PC-3 (cell line): Measurements from ENCODE around the gene VEZT. TPM values are rescaled to one million over a fixed set of nuclear protein-coding genes. Genes with fewer than 3 reads are reported as not detected.

Source experiments
- ATAC-seq: fragments of 200-7000 bp; cut with Tn5 transposase; 2 replicates; pipeline ENCODE4 v1.9.1; 2020; ENCODE audit warnings: mild to moderate bottlenecking, moderate library complexity
- BruUV-seq: library from RNA; stranded (reverse); fragments of 400-500 nt; replicated peaks from 2 replicates; lab custom pipeline; 2021; lab: Mats Ljungman, UMichigan
- CTCF ChIA-PET: fragments of 300-600 bp; sonication (Branson Sonifier 250); formaldehyde crosslinking; loops from one replicate; lab custom pipeline; 2022; ENCODE audit warnings: antibody characterized with exemption; lab: Charles Lee
- POLR2A ChIA-PET: fragments of 300-600 bp; sonication (Branson Sonifier 250); formaldehyde crosslinking; loops from one replicate; lab custom pipeline; 2022; ENCODE audit warnings: antibody characterized with exemption; ENCODE audit not compliant: unreplicated experiment; lab: Charles Lee
- DNase-seq: peaks from one replicate; pipeline ENCODE4 v3.0.0-alpha.2; 2015
- H2AFZ ChIP-seq: fragments of 300-600 bp; sonication (generic); 2 replicates; pipeline ENCODE4 v1.6.0; 2016; ENCODE audit warnings: antibody characterized with exemption, low read length
- H3F3A ChIP-seq: fragments of 300-600 bp; sonication (generic); one replicate; pipeline ENCODE4 v1.6.0; 2017; ENCODE audit warnings: antibody characterized with exemption, low read length, control low read depth, mild to moderate bottlenecking; ENCODE audit not compliant: unreplicated experiment
- H3K27ac ChIP-seq: fragments of 300-600 bp; sonication (generic); 2 replicates; pipeline ENCODE4 v1.5.1; 2016; ENCODE audit warnings: mild to moderate bottlenecking, low read length
- H3K27me3 ChIP-seq: fragments of 300-600 bp; sonication (generic); 2 replicates; pipeline ENCODE4 v1.6.1; 2016; ENCODE audit warnings: low read length, mixed read lengths
- H3K36me3 ChIP-seq: fragments of 300-600 bp; sonication (generic); 2 replicates; pipeline ENCODE4 v1.6.1; 2016; ENCODE audit warnings: low read depth, mixed run types, low read length, mixed read lengths
- H3K4me1 ChIP-seq: fragments of 300-600 bp; sonication (generic); 2 replicates; pipeline ENCODE4 v1.5.1; 2016; ENCODE audit warnings: low read length; ENCODE audit not compliant: insufficient read depth
- H3K4me2 ChIP-seq: fragments of 300-600 bp; sonication (generic); 2 replicates; pipeline ENCODE4 v1.6.0; 2016; ENCODE audit warnings: low read length
- H3K4me3 ChIP-seq: fragments of 300-600 bp; sonication (generic); 2 replicates; pipeline ENCODE4 v1.5.1; 2016; ENCODE audit warnings: mild to moderate bottlenecking, low read length, mixed read lengths
- H3K79me2 ChIP-seq: fragments of 300-600 bp; sonication (generic); 2 replicates; pipeline ENCODE4 v1.6.1; 2017; ENCODE audit warnings: low read length, mixed read lengths
- H3K9ac ChIP-seq: fragments of 300-600 bp; sonication (generic); 2 replicates; pipeline ENCODE4 v1.6.0; 2016; ENCODE audit warnings: mild to moderate bottlenecking, low read length
- H3K9me2 ChIP-seq: fragments of 300-600 bp; sonication (generic); replicated peaks from 2 replicates; pipeline ENCODE4 v1.6.1; 2016; ENCODE audit warnings: mixed run types, low read length, mixed read lengths
- H3K9me3 ChIP-seq: fragments of 300-600 bp; sonication (generic); 2 replicates; pipeline ENCODE4 v1.6.1; 2016; ENCODE audit warnings: low read length, mixed read lengths
- H4K20me1 ChIP-seq: fragments of 300-600 bp; sonication (generic); 2 replicates; pipeline ENCODE4 v1.6.1; 2016; ENCODE audit warnings: low read length, mixed read lengths
- EZH2 ChIP-seq: fragments of 300-600 bp; sonication (generic); IDR thresholded peaks from one replicate; pipeline ENCODE4 v1.6.1; 2017; ENCODE audit warnings: antibody characterized with exemption, mild to moderate bottlenecking, low read length; ENCODE audit not compliant: unreplicated experiment
- EZH2phosphoT487 ChIP-seq: fragments of 300-600 bp; sonication (generic); IDR thresholded peaks from 2 replicates; pipeline ENCODE4 v1.6.1; 2018; ENCODE audit warnings: mild to moderate bottlenecking, antibody characterized with exemption, low read length, borderline replicate concordance
- intact Hi-C: fragments of 100-400 bp; cut with micrococcal nuclease; formaldehyde crosslinking; loops from 2 replicates; pipeline ENCODE4 v1.9.0; 2023
- total RNA-seq: library from RNA; depleted of rRNA; stranded (reverse); fragments of >200 nt; gene quantifications from 2 replicates; pipeline ENCODE4 v1.2.3, GENCODE V29; 2014
- TF ChIP-seq, protein P1 (sequence below): fragments of 300-600 bp; sonication (generic); conservative IDR thresholded peaks from 2 replicates; pipeline ENCODE4 v1.5.1; 2017; ENCODE audit warnings: antibody characterized with exemption, low read depth, mild to moderate bottlenecking, low read length

Gene VEZT
- total RNA-seq, 1 experiment from 2014 or later, result 83.6 TPM

DNA sequence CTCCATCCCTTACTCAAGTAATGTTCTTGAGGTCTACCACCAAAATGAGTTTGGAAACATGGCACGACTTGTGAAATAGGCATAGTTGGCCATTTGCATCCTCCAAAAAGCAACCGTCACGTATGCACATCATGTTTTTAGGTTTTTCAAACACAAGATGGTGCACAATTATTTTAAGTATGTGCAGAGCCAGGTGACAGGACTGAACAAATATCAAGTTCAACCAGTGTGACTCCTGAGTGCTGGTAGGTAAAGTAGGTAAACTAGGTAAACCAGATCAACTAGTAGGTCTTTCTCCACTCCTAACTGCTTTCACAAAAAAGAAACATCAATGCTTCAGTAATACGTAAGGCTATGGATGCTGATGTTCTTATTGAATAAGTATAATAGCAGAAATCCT, 39.5 kb upstream of the VEZT start:
- peak; percentile 61 for DNase-seq
- H3F3A ChIP-seq, result no peaks in the 10 kb centered on the region
- POLR2A ChIA-PET, result no interaction called here
- H3K79me2 ChIP-seq, result peaks cover 5% of the 10 kb centered on the region; the same call in 1 of the 2 replicates
- ATAC-seq, result no peak
- no peak overlapping the region for H3K4me2 ChIP-seq
- TF ChIP-seq, protein P1, sequence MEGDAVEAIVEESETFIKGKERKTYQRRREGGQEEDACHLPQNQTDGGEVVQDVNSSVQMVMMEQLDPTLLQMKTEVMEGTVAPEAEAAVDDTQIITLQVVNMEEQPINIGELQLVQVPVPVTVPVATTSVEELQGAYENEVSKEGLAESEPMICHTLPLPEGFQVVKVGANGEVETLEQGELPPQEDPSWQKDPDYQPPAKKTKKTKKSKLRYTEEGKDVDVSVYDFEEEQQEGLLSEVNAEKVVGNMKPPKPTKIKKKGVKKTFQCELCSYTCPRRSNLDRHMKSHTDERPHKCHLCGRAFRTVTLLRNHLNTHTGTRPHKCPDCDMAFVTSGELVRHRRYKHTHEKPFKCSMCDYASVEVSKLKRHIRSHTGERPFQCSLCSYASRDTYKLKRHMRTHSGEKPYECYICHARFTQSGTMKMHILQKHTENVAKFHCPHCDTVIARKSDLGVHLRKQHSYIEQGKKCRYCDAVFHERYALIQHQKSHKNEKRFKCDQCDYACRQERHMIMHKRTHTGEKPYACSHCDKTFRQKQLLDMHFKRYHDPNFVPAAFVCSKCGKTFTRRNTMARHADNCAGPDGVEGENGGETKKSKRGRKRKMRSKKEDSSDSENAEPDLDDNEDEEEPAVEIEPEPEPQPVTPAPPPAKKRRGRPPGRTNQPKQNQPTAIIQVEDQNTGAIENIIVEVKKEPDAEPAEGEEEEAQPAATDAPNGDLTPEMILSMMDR, result peak; percentile 28; the same call in 1 of the 2 replicates
- TF ChIP-seq EZH2phosphoT487, result no peak
- TF ChIP-seq EZH2, result no peak
- H3K36me3 ChIP-seq, result no peaks in the 10 kb centered on the region
- H3K27ac ChIP-seq, result no peak overlapping the region
- peaks cover 20% of the 10 kb centered on the region for H3K4me1 ChIP-seq
- CTCF ChIA-PET, result no interaction called here
- H3K4me3 ChIP-seq, result no peak overlapping the region
- no peaks in the 10 kb centered on the region for H3K9me3 ChIP-seq
- no peak overlapping the region for H3K9ac ChIP-seq
- H4K20me1 ChIP-seq, result no peaks in the 10 kb centered on the region
- no peaks in the 10 kb centered on the region for H3K27me3 ChIP-seq
- H2AFZ ChIP-seq, result no peak overlapping the region
- H3K9me2 ChIP-seq, result no peaks in the 10 kb centered on the region
- intact Hi-C loops, result no loop called here
- no TSS peak for BruUV-seq

DNA sequence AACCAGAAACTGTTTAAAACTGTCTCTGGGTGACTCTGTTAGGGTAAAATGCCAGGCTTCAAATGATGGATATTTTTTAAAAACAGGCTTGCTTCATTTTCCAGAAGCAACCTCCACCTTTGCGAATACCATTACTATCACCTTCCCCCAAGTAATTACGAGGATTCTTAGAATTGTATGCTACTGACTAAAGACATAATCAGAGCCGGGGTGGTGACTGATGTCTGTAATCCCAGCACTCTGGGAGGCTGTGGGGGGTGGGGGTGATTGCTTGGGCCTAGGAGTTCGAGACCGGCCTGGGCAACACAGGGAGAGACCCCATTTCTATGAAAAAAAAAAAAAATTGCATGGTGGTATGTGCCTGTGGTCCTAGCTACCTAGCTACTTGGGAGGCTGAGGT, 38.6 kb upstream of the VEZT start:
- H3F3A ChIP-seq, result no peaks in the 10 kb centered on the region
- peak overlapping the region; percentile 29; the same call in 1 of the 2 replicates for H3K4me2 ChIP-seq
- H3K9me2 ChIP-seq, result no peaks in the 10 kb centered on the region
- no peaks in the 10 kb centered on the region for H3K27me3 ChIP-seq
- TF ChIP-seq, protein P1, result no peak
- TF ChIP-seq EZH2 (no peak), EZH2phosphoT487 (no peak)
- no peak overlapping the region for H3K4me3 ChIP-seq
- H3K9me3 ChIP-seq, result no peaks in the 10 kb centered on the region
- H3K27ac ChIP-seq, result no peak overlapping the region
- ChIA-PET CTCF (no interaction called here), POLR2A (no interaction called here)
- no TSS peak for BruUV-seq
- H4K20me1 ChIP-seq, result no peaks in the 10 kb centered on the region
- ATAC-seq, result no peak
- peaks cover 5% of the 10 kb centered on the region; the same call in 1 of the 2 replicates for H3K79me2 ChIP-seq
- DNase-seq, result no peak
- no peaks in the 10 kb centered on the region for H3K36me3 ChIP-seq
- H3K4me1 ChIP-seq, result peaks cover 22% of the 10 kb centered on the region
- intact Hi-C loops, result no loop called here
- no peak overlapping the region for H2AFZ ChIP-seq
- no peak overlapping the region for H3K9ac ChIP-seq

DNA sequence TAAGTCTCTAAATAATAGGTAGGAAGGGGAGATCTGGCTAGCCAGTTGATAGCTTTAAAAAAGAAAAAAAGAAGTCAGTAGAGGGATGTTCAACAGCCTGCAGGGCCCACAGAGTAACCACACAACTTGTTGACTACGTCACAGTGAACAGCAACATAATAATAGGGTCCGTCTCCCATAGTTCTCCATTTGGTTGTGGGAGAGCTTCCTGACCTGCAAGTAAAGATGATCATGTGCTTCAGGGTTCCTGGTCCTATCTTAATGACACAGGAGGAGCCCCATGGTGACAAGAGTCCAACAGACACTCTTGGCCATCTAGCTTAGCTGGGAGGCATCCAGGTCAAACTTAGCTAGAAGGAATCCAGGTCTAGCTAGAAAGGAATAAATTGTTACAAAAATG, 36.5 kb upstream of the VEZT start:
- TF ChIP-seq, protein P1, result no peak
- TF ChIP-seq EZH2 (no peak), EZH2phosphoT487 (no peak)
- no peaks in the 10 kb centered on the region for H3K36me3 ChIP-seq
- peaks cover 22% of the 10 kb centered on the region for H3K4me1 ChIP-seq
- H3F3A ChIP-seq, result no peaks in the 10 kb centered on the region
- ATAC-seq, result no peak
- no TSS peak for BruUV-seq
- H3K79me2 ChIP-seq, result peaks cover 5% of the 10 kb centered on the region; the same call in 1 of the 2 replicates
- no peak overlapping the region for H3K27ac ChIP-seq
- H3K27me3 ChIP-seq, result no peaks in the 10 kb centered on the region
- no peaks in the 10 kb centered on the region for H3K9me3 ChIP-seq
- H4K20me1 ChIP-seq, result no peaks in the 10 kb centered on the region
- DNase-seq, result no peak
- no peak overlapping the region for H3K4me3 ChIP-seq
- intact Hi-C loops, result no loop called here
- H3K9ac ChIP-seq, result no peak overlapping the region
- ChIA-PET CTCF (no interaction called here), POLR2A (interaction anchor here (0.7 kb wide), 1 partner anchor 37 kb away, joined by 8 read pairs; the partner anchor contains the start of gene VEZT)
- no peak overlapping the region for H2AFZ ChIP-seq
- H3K9me2 ChIP-seq, result no peaks in the 10 kb centered on the region
- no peak overlapping the region for H3K4me2 ChIP-seq
